Activated CD8-positive, alpha-beta memory T cell treated with anti-CD3 and anti-CD28 coated beads, Interleukin-2, amount 10 ng/mL, durations not matched to agents 7 days and 5 days (primary cell): ENCODE data around the gene ATG4C. TPM values are rescaled to one million over a fixed set of nuclear protein-coding genes. Genes with fewer than 3 reads are reported as not detected.
"Not testable (repeated sequence)": the region's sequence is repeated elsewhere in the genome, so short reads cannot be mapped to it uniquely, and the experiment has no call there.

Experiments
- ATAC-seq: fragments of 150-1000 bp; cut with Tn5 transposase; one replicate; pipeline ENCODE4 v1.10.0; 2021; ENCODE audit warnings: moderate library complexity
- CTCF ChIA-PET: fragments of 350-600 bp; sonication (Branson Sonifier 250); formaldehyde crosslinking; loops from one replicate; lab custom pipeline; 2021; ENCODE audit warnings: antibody characterized with exemption; lab: Charles Lee
- DNase-seq: peaks from one replicate; pipeline ENCODE4 v3.0.0-alpha.2; 2020
- H3K27ac Mint-ChIP-seq: one replicate; pipeline ENCODE4 v1.8.0; 2021; ENCODE audit warnings: mild to moderate bottlenecking, mixed read lengths
- H3K27me3 Mint-ChIP-seq: one replicate; pipeline ENCODE4 v1.8.0; 2021; ENCODE audit warnings: mixed read lengths
- H3K36me3 Mint-ChIP-seq: one replicate; pipeline ENCODE4 v1.8.0; 2021; ENCODE audit warnings: mild to moderate bottlenecking, mixed read lengths
- H3K4me1 Mint-ChIP-seq: one replicate; pipeline ENCODE4 v1.8.0; 2021; ENCODE audit warnings: mixed read lengths
- H3K4me3 Mint-ChIP-seq: one replicate; pipeline ENCODE4 v1.8.0; 2021; ENCODE audit warnings: mild to moderate bottlenecking, moderate library complexity, mixed read lengths
- H3K9me3 Mint-ChIP-seq: one replicate; pipeline ENCODE4 v1.8.0; 2022; ENCODE audit warnings: low read depth, mixed read lengths
- total RNA-seq, 2 experiments: library from RNA; stranded (reverse); gene quantifications; one replicate each; pipeline ENCODE4 v1.2.3, GENCODE V29; 2021

The ATG4C gene
- total RNA-seq, 2 experiments from 2014 or later: 12.6 to 12.9 TPM

DNA sequence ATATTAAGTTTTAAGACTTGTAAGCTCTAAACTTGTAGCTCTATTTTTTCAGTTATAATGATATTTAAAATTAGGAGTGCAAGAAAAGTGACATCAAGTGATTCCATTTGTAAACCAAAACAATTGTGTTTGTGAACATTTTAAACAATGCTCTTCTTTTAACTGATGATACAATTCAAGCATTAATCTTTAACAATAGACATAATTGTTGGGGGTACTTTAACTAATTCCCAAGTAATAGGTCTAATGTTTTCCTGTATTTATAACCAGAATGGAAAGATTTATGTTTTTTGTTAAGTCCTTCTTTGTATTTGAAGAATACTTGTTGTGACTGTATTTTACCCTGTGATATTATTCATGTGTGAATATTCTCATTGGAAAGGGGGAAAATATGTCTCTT lies 6.8 kb downstream of the ATG4C start:
- peaks cover 13% of the 10 kb centered on the region for H3K4me1 Mint-ChIP-seq
- H3K4me3 Mint-ChIP-seq: no peak overlapping the region
- ATAC-seq (no peak), DNase-seq (no peak)
- H3K27ac Mint-ChIP-seq: no peak overlapping the region
- CTCF ChIA-PET: no interaction called here
- H3K27me3 Mint-ChIP-seq: no peaks in the 10 kb centered on the region
- H3K9me3 Mint-ChIP-seq: no peaks in the 10 kb centered on the region
- H3K36me3 Mint-ChIP-seq: peaks cover 8% of the 10 kb centered on the region

DNA sequence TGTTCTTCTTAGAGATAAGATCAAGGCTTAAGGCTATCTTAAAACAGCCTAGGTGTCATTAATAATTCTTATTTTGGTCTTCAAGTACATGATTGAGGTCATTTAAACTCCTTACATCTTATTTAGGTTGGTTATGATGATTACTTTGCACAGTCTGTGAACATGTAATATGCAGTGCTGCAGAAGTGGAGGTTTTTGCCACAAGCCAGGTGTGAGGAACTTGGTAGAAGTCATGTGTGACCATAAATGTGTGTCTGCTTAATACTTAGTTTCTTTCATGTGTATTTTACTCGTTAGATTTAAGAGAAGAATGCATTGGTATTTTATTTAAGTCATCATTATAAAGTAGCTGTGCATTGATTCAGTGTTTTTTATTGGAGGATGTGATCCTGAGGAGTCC lies 10.1 kb downstream of the ATG4C start:
- Mint-ChIP-seq H3K4me1 (no peaks in the 10 kb centered on the region), H3K9me3 (no peaks in the 10 kb centered on the region), H3K36me3 (peaks cover 5% of the 10 kb centered on the region), H3K27me3 (no peaks in the 10 kb centered on the region), H3K4me3 (no peak overlapping the region), H3K27ac (no peak overlapping the region)
- DNase-seq (no peak), ATAC-seq (no peak)
- CTCF ChIA-PET: no interaction called here

DNA sequence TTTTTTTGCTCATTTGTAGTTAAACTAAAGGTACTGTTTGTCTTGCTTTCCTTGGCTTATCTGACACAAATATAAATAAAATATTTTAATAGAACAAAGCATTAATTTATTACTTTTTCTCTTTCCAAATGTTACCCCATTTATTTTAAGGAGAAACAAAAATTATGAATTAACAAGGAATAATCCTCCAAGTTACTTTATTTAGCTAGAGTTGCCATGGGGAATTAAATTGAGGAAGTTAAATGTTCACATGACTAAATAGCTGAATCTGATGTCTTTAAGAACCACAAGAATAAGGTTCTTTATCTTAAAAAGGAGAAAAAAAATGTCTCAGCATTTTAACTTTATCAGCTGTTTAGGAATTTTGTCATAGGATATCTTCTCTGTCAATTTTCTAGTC lies 12.3 kb downstream of the ATG4C start:
- Mint-ChIP-seq H3K27me3 (no peaks in the 10 kb centered on the region), H3K4me3 (no peak overlapping the region), H3K9me3 (no peaks in the 10 kb centered on the region), H3K36me3 (peaks cover 5% of the 10 kb centered on the region), H3K27ac (no peak overlapping the region), H3K4me1 (peaks cover 10% of the 10 kb centered on the region)
- CTCF ChIA-PET: interaction anchor here (0.5 kb wide), 1 partner anchor 232 kb away, joined by 4 read pairs; no protein-coding TSS in a partner anchor
- no peak for DNase-seq
- ATAC-seq: no peak

DNA sequence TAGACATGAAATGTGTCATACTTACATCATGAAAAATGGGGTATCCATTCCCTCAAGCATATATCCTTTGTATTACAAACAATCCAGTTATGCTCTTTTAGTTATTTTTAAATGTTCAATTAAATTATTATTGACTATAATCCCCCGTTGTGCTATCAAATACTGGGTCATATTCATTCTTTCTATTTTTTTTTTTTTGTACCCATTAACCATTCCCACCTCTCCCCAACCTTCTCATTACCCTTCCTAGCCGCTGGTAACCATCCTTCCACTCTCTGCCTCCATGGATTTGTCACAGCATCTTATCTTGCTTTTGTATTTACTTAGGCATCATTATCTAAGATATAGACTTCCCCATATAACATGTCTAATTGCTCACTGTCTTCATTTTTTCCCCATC lies 15.8 kb downstream of the ATG4C start:
- Mint-ChIP-seq H3K36me3 (peaks cover 12% of the 10 kb centered on the region), H3K4me1 (peaks cover 14% of the 10 kb centered on the region), H3K27me3 (no peaks in the 10 kb centered on the region), H3K4me3 (no peak overlapping the region), H3K27ac (no peak overlapping the region), H3K9me3 (no peaks in the 10 kb centered on the region)
- CTCF ChIA-PET: no interaction called here
- DNase-seq: no peak
- ATAC-seq: no peak

DNA sequence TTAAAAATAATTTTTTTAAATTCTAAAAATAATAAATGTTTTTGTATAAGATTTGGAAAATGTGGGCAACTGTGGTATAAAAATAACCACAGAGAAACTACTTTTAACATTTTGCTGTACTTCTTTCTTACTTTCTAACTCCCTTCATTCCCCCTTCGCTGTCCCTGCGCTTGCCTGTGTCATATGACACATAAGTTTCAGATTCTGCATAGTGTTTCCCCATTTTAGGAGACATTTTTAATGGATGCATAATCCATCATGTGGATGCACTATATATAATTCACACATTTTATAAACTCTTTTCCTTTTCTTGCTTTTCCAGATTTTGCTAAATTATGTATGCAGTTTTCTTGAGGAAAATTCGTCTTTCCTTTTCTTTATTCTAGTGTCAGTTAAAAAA lies 16.3 kb downstream of the ATG4C start:
- ATAC-seq (no peak), DNase-seq (no peak)
- Mint-ChIP-seq H3K4me3 (no peak overlapping the region), H3K9me3 (no peaks in the 10 kb centered on the region), H3K4me1 (peaks cover 14% of the 10 kb centered on the region), H3K36me3 (peaks cover 12% of the 10 kb centered on the region), H3K27me3 (no peaks in the 10 kb centered on the region), H3K27ac (no peak overlapping the region)
- CTCF ChIA-PET: no interaction called here

DNA sequence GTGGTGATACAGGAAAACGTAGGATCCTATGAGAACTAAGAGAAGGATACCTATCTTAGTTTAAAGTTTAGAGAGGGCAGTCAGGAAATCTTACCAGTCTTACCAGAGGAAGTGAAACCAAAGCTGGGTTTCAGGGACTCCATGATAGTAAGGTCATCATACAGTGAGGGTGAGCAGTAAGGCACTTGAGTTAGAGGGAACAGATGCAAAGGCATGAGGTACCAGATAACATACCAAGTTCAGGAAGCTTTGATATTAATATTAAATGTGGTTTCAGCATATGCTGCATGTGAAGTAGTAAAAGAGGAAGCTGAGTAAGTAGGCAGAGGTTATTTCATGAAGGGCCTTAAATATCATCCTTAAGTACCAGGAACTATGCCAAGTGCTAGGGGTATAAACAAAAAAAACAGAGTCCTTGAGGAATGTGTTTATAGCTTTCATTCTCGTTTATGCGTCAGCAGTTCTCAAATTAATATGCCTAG lies 16.9 kb downstream of the ATG4C start:
- CTCF ChIA-PET: interaction anchor here (1.0 kb wide), 1 partner anchor 16 kb away, joined by 3 read pairs; no protein-coding TSS in a partner anchor
- DNase-seq (no peak), ATAC-seq (peak; percentile 78)
- Mint-ChIP-seq H3K4me3 (no peak overlapping the region), H3K9me3 (no peaks in the 10 kb centered on the region), H3K36me3 (peaks cover 14% of the 10 kb centered on the region), H3K4me1 (peaks cover 14% of the 10 kb centered on the region), H3K27ac (peak overlapping the region; percentile 54), H3K27me3 (no peaks in the 10 kb centered on the region)

DNA sequence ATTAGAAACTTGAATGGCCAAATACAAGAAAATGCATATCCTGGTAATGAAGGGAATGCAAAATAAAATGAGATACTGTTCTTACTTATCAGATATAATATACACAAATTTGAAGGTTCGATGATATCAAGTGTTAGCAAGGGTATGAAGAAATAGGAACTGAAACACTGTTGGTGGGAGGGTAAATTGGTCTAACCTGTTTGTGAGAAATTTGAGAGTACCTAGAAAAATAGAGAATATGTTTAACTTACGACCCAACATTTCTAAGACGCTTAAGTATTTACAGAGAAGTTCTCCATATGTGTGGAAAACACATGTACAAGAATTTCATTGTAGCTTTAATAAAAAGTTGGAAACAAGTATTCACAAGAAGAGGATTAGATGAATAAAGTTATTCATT lies 25.9 kb downstream of the ATG4C start:
- CTCF ChIA-PET: no interaction called here
- DNase-seq (no peak), ATAC-seq (no peak)
- H3K27ac Mint-ChIP-seq: no peak overlapping the region
- no peaks in the 10 kb centered on the region for H3K27me3 Mint-ChIP-seq
- H3K9me3 Mint-ChIP-seq: no peaks in the 10 kb centered on the region
- H3K36me3 Mint-ChIP-seq: peaks cover 35% of the 10 kb centered on the region
- H3K4me1 Mint-ChIP-seq: no peaks in the 10 kb centered on the region
- H3K4me3 Mint-ChIP-seq: no peak overlapping the region

DNA sequence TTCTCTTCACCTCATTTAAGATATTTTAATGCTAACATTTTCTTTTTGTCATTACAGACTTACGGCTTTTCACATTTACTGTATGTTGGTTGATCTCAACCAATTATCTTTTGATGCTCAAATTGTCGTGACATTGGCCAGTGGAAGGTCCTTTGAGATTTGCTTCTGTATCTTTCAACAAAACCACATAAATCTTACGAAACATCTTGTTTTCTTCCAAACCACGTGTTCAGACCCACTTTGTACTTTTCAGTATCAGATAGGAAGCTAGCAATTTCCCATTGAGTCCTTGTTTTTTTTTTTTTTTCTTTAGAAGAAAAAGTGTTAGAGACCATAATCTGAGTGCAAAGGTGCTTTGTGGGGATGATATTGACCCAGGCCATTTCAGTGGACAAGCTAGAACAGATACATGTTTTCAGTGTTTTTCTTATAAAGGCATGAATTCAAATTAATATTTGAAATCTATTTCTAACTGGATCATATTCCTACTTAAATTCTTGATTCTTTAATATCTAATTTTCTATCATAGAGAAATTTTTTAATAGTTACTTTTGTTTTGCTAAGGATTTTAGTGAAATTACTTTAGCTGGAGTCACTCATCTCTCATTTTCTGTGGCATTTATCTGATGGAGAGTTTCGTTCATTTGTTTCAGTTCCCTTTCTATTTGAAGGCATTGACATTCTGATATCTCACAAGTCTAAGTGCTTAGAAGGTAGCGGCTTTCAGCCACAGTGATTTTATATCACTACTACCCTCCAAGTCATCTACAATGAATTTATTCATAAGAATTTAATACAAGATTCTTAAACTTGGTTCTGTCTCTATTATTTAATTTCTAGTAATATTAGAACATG lies 26.7 kb downstream of the ATG4C start:
- Mint-ChIP-seq H3K27ac (no peak overlapping the region), H3K4me1 (no peaks in the 10 kb centered on the region), H3K27me3 (no peaks in the 10 kb centered on the region), H3K4me3 (no peak overlapping the region), H3K9me3 (no peaks in the 10 kb centered on the region), H3K36me3 (peaks cover 34% of the 10 kb centered on the region)
- DNase-seq: no peak
- CTCF ChIA-PET: no interaction called here
- ATAC-seq: no peak

DNA sequence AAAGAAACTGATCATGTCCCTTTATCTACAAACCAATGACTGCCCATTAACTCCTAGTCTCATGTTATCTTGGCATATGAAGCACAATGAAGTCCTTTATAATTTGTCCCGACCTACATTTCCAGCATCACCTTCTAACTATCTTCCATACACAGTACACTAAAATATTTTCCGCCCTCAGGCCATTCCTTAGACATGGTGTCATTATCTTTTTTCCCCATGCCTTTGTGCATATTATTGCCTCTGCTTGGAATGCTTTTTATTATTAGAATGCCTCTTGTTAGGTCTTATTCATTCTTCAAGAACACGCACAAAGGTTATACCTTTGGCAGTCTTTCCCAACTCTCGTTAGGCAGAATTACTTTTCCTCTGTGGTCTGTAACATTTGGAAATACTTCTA lies 39.6 kb downstream of the ATG4C start:
- ATAC-seq: no peak
- H3K9me3 Mint-ChIP-seq: no peaks in the 10 kb centered on the region
- H3K27me3 Mint-ChIP-seq: no peaks in the 10 kb centered on the region
- no peak for DNase-seq
- H3K4me1 Mint-ChIP-seq: no peaks in the 10 kb centered on the region
- H3K27ac Mint-ChIP-seq: no peak overlapping the region
- CTCF ChIA-PET: no interaction called here
- H3K36me3 Mint-ChIP-seq: peaks cover 20% of the 10 kb centered on the region
- H3K4me3 Mint-ChIP-seq: no peak overlapping the region

DNA sequence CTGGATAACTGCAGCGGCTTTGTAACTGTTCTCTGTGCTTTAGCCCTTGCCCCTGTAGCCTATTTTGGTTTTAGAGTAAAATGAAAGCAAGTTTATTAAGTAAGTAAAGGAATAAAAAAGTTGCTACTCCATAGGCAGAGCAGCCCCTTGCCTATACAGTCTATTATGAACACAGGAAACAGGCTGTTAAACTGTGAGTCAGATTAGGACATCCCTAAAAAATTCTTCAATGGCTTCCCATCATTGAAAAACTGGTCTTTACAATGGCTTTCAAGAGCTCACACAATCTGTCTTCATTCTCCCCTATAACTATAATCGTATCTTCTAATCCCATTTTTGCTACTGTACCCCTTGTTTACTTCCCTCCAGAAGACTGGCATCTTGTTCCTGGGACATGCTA lies 43.0 kb downstream of the ATG4C start:
- DNase-seq: no peak
- no peaks in the 10 kb centered on the region for H3K4me1 Mint-ChIP-seq
- peaks cover 20% of the 10 kb centered on the region for H3K36me3 Mint-ChIP-seq
- ATAC-seq: no peak
- no peak overlapping the region for H3K4me3 Mint-ChIP-seq
- CTCF ChIA-PET: no interaction called here
- no peak overlapping the region for H3K27ac Mint-ChIP-seq
- no peaks in the 10 kb centered on the region for H3K27me3 Mint-ChIP-seq
- H3K9me3 Mint-ChIP-seq: no peaks in the 10 kb centered on the region

DNA sequence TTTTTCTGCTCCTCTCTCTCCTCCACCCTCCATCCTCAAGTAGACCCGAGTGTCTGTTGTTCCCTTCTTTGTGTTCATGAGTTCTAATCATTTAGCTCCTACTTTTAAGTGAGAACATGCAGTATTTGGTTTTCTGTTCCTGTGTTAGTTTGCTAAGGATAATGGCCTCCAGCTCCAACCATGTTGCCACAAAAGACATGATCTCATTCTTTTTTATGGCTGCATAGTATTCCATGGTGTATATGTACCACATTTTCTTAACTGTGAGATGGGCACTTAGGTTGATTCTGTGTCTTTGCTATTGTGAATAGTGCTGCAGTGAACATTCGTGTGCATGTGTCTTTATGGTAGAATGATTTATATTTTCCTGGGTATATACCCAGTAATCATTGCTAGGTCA lies 43.9 kb downstream of the ATG4C start:
- not testable (repeated sequence) for DNase-seq, H3K4me1 Mint-ChIP-seq, ATAC-seq, H3K27ac Mint-ChIP-seq, H3K4me3 Mint-ChIP-seq, H3K27me3 Mint-ChIP-seq, H3K9me3 Mint-ChIP-seq
- CTCF ChIA-PET: interaction anchor here (1.0 kb wide), 1 partner anchor 14 kb away, joined by 4 read pairs; no protein-coding TSS in a partner anchor
- H3K36me3 Mint-ChIP-seq: peaks cover 22% of the 10 kb centered on the region

DNA sequence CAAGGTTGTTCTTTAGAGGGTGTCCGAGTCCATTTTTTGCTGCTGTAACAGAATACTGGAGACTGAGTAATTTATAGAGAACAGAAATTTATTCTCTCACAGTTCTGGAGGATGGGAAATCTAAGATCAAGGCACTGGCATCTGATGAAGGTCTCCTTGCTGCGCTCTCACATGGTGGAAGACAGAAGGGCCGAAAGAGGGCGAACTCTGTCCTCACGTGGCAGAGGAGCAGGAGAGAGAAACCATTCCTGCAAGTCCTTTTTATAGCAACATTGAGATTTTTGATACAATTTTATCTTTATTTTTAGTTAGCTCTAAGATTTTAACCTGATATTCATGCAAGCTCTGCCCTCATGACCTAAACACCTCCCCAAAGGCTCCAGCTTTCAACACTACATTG lies 48.3 kb downstream of the ATG4C start:
- Mint-ChIP-seq H3K4me3 (no peak overlapping the region), H3K9me3 (no peaks in the 10 kb centered on the region), H3K27me3 (no peaks in the 10 kb centered on the region), H3K27ac (no peak overlapping the region), H3K4me1 (no peaks in the 10 kb centered on the region), H3K36me3 (peaks cover 8% of the 10 kb centered on the region)
- ATAC-seq (no peak), DNase-seq (no peak)
- CTCF ChIA-PET: no interaction called here

DNA sequence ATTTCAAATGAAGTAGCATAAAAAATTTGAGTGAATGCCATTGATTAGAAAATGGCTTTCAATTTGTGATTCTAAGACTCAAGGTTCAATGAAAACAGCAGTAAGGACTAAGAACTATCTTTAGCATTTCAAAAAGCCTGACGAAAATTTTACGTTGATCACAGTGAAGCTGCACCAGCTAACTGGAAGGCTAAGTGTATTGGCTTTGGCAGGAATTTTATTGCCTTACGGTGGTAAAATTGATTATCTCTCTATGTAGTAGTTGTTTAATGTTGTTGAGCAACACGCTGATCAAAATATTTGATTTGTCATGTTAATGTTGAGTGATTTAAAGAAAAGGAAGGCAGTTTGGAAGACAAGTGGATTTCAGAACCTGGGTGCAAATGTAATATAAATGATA lies 49.6 kb downstream of the ATG4C start:
- no peak overlapping the region for H3K27ac Mint-ChIP-seq
- H3K36me3 Mint-ChIP-seq: peaks cover 1% of the 10 kb centered on the region
- H3K27me3 Mint-ChIP-seq: no peaks in the 10 kb centered on the region
- no peak overlapping the region for H3K4me3 Mint-ChIP-seq
- ATAC-seq (no peak), DNase-seq (no peak)
- no peaks in the 10 kb centered on the region for H3K4me1 Mint-ChIP-seq
- H3K9me3 Mint-ChIP-seq: no peaks in the 10 kb centered on the region
- CTCF ChIA-PET: no interaction called here

DNA sequence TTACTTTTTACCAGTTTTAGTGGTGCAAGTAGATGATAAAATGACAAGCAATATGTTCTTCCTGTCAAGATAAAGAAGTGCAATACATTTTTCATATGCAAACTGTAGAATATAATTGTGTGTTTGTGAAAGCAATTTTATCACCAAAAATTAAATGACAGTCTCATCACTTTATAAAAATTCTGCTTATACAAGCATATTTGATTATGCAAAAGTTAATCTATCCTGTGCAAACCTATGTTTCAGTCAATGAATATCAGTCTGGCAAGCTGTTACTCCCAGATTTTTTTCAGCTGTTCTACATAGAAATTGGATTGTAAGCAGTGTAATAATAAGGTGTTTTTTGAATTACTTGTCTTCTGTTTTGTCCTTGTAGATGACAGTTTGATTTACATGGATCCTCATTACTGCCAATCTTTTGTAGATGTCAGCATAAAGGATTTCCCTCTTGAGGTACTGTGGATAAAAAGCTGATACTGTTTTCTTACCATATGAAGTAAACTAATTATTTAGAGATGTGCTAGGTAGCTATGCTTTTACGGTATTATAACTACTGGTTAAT lies 50.5 kb downstream of the ATG4C start:
- Mint-ChIP-seq H3K9me3 (no peaks in the 10 kb centered on the region), H3K27me3 (no peaks in the 10 kb centered on the region), H3K4me3 (no peak overlapping the region), H3K36me3 (peaks cover 1% of the 10 kb centered on the region), H3K27ac (no peak overlapping the region), H3K4me1 (no peaks in the 10 kb centered on the region)
- ATAC-seq (no peak), DNase-seq (no peak)
- CTCF ChIA-PET: interaction anchor here (0.9 kb wide), 1 partner anchor 9 kb away, joined by 3 read pairs; no protein-coding TSS in a partner anchor
